LNCAP (cell line): ENCODE results near the gene WDR31.

Experiments
- CTCF ChIP-seq: fragments of 450-650 bp; IDR thresholded peaks from 2 replicates; pipeline ENCODE4 v1.5.1; 2017; ENCODE audit warnings: mild to moderate bottlenecking

Gene WDR31

GRCh38 chr9:113376634-113377567, 36.8 kb upstream of the WDR31 start, which contains the start of gene HDHD3:
Gene HDHD3 (minus strand): TSS chr9:113376986. CDS start chr9:113374354, 2,632 bp downstream.
- TF ChIP-seq CTCF = no peak

DNA sequence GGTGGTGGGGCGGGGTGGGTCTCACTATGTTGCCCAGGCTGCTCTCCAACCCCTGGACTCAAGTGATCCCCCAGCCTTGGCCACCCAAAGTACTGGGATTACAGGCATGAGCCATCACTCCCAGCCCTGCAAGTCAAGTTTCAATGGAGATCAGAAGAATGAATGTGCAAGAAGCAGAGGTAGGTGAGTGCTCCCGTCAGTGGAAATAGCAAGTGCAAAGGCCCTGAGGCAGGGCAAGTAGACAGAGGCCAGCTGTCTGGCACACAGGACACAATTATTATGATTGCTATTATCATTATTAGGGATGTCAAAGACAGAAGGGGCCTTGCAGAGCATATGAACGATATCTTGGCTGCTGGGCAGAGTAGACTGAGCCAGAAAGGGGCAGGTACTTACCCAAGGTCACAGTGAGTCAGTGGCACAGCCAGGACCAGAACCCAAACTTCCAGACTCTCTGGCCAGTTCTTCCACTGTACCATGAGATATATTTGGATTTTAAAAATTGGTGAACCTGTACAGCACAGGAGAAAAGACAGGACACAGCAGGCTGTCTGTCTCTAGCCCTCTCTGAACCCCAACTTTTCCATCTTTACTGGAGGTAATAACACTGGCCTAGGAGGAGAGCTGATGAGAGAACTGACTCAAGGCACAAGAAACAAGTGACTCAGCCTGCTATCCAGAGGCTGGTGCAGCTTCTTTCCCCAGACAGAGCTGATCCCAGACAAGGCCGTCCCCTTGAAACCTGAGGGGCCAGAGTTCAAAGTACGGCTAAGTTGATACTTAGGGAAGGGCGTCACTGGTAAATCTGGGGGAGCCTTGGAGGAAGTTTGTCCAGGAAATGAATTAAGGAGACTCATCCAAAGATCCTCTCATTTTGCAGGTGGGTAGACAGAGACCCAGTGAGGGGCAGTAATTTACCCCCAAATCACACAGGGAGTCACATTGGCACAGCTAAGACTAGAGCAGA, 35.3 kb upstream of the WDR31 start:
- no peak for TF ChIP-seq CTCF

DNA sequence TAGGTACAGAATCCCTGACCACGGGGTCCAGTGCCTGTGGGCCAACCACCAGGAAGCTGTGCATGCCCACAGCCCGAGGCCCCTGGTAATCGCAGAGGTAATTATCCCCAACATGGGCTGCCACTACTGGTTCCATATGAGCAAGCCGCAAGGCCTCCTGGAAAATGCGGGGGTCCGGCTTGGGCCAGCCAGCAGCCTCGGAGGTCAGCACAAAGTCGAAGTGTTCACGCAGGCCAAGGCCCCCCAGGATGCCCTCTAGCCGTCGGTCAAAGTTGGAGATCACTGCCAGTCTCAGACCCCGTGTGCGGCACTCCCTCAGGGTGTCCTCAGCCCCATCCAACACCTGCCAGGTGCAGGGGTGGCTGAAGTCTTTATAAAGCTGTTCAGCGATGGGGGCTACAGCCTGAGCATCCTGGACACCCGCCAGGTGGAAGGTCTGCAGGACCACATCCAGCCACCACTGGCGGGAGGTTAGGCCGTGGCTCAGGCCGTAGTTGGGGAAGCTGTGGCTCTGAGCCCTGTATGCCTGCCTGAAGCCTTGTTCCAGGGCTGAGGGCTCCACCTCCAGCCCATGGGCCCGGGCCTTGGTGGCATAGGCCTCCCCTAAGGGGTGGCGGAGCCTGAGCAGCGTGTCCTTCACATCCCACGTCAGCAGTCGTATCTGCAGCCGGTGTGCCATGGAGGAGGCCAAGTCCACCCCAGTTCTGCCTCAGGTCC, 33.8 kb upstream of the WDR31 start:
- TF ChIP-seq CTCF = no peak

DNA sequence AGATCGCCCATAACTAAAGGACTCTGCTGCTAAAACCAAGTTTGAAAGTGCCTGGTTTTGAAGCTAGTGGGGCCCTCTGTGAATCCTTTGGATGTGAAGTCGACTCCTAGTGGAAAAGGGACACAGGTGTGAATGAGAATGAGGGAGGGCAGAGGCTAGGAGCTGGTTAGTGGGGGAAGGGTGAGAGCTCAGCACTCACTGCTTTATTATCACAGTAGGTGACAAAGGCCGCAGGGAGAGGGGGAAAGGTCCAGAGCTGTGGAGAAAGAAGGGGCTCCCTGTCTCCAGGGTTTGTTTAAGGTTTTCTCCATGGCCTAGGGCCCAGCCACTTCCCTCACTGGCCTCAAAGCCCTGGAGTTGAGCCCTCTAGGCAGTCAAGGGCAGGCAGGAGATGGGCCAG, 33.2 kb upstream of the WDR31 start:
- no peak for TF ChIP-seq CTCF

DNA sequence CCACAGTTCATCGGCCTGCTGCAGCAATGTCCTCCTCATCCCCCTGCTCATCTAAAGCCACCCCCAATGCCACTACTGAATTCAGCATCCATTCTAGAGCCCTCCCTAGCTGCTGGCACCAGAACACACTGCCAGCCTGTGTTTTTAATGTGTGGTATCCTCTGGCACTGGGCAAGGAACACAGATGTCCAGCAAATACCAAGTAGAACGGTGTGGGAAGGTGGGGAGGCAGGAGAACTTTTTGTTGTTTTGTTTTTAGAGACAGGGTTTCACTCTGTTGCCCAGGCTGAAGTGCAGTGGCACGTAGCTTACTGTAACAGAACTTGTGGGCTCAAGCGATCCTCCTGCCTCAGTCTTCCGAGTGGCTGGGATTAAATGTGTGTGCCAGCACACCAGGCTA, 32.0 kb upstream of the WDR31 start:
- no peak for TF ChIP-seq CTCF

GRCh38 chr9:113370806-113371325, 30.8 kb upstream of the WDR31 start:
- no peak for TF ChIP-seq CTCF

- TF ChIP-seq CTCF = no peak
These were observed 29.7 kb upstream of the WDR31 start for GRCh38 chr9:113369855-113370140.
